Muscle of leg (tissue), 11 donors: ENCODE results near the gene MKNK1. TPM values are rescaled to one million over a fixed set of nuclear protein-coding genes. Genes with fewer than 3 reads are reported as not detected.

Experiments
- DNase-seq: peaks from one replicate; pipeline ENCODE4 v3.0.0; 2013
- H3K27ac ChIP-seq: one replicate; pipeline ENCODE4 v1.5.1; 2013; ENCODE audit warnings: mild to moderate bottlenecking, low read length, control low read depth
- H3K27me3 ChIP-seq: one replicate; pipeline ENCODE4 v1.6.1; 2013; ENCODE audit warnings: low read length; ENCODE audit not compliant: control insufficient read depth, insufficient read depth
- H3K36me3 ChIP-seq: one replicate; pipeline ENCODE4 v1.6.1; 2013; ENCODE audit warnings: low read length; ENCODE audit not compliant: control insufficient read depth, insufficient read depth
- H3K4me1 ChIP-seq: one replicate; pipeline ENCODE4 v1.6.1; 2013; ENCODE audit warnings: low read length; ENCODE audit not compliant: control insufficient read depth, insufficient read depth
- H3K4me3 ChIP-seq: one replicate; pipeline ENCODE4 v1.5.1; 2013; ENCODE audit warnings: low read length, control low read depth
- H3K9me3 ChIP-seq: replicated peaks from 2 replicates; pipeline ENCODE4 v1.6.1; 2013; ENCODE audit warnings: low read depth, low read length; ENCODE audit not compliant: control insufficient read depth
- WGBS: methylation state at CpG from one replicate; pipeline ENCODE4 v1.1.5; 2013; ENCODE audit warnings: missing lambda C conversion rate; ENCODE audit not compliant: insufficient coverage; 5-methylcytosine and 5-hydroxymethylcytosine counted together
- polyA plus RNA-seq, 8 donors: library from polyadenylated mRNA; unstranded; fragments of 120-200 nt; gene quantifications; one replicate each; pipeline versions ENCODE4 v1.2.1 to v1.2.3, GENCODE V29; 2013; ENCODE audit warnings: inconsistent platforms in 1 of 8, low replicate concordance in 1 of 8; ENCODE audit not compliant: insufficient read length in 8 of 8, insufficient read depth in 1 of 8
- total RNA-seq: library from RNA; stranded (reverse); fragments of 120-200 nt; gene quantifications from one replicate; pipeline ENCODE4 v1.2.4, GENCODE V29; 2013

Gene MKNK1
- total and polyA plus RNA-seq, 9 donors: 19.3 to 32.5 (median 28.4) TPM

GRCh38 chr1:46582972-46583371, 21.1 kb downstream of the MKNK1 start:
- Histone ChIP-seq H3K27me3 (no peaks in the 10 kb centered on the region), H3K27ac (no peak overlapping the region), H3K4me1 (no peaks in the 10 kb centered on the region), H3K4me3 (no peak overlapping the region), H3K36me3 (peaks cover 70% of the 10 kb centered on the region), H3K9me3 (no peaks in the 10 kb centered on the region)
- no CpG with 5 or more reads among the region's 7 CpGs for WGBS
- peak; percentile 39 for DNase-seq

DNA sequence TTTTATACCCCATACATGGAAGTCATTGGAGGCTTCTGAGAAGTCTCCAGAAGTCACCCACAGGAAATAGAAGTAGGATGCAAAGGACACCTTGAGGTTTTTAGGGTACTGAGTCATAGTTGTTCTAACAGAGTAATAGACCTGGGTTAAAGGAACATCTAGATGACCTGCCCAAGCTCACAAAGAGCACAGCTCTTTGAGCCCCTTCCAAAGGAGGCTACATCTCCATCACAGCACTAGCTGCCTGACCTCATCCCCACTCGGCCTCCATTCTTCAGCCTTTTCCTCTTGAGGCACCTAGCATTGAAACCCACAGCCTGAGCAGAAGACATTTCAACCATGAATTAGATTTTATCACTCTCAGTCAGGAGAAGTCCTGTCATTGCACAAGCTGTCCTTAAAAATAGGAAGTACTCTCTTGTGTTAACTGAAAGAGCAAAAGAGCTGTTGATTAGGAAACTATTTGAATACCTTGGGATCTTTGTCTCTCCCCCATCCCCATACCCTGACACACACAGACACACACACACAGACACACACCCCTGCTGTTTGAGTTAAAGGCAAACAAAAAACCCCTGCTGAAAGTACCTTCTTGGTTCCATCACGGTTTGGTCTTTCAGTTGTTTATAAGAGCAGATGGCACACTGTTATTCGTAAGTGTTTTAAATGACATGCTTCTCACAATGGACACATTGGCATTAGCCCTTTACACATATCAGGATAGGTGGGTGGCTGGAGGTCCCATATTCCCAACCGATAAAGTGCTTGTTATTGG, 22.2 kb downstream of the MKNK1 start:
- H3K4me3 ChIP-seq: no peak overlapping the region
- H3K9me3 ChIP-seq: no peaks in the 10 kb centered on the region
- H3K27me3 ChIP-seq: no peaks in the 10 kb centered on the region
- 83% methylated on average over 1 of the region's 4 CpGs for WGBS
- no peak overlapping the region for H3K27ac ChIP-seq
- peaks cover 73% of the 10 kb centered on the region for H3K36me3 ChIP-seq
- no peak for DNase-seq
- no peaks in the 10 kb centered on the region for H3K4me1 ChIP-seq

DNA sequence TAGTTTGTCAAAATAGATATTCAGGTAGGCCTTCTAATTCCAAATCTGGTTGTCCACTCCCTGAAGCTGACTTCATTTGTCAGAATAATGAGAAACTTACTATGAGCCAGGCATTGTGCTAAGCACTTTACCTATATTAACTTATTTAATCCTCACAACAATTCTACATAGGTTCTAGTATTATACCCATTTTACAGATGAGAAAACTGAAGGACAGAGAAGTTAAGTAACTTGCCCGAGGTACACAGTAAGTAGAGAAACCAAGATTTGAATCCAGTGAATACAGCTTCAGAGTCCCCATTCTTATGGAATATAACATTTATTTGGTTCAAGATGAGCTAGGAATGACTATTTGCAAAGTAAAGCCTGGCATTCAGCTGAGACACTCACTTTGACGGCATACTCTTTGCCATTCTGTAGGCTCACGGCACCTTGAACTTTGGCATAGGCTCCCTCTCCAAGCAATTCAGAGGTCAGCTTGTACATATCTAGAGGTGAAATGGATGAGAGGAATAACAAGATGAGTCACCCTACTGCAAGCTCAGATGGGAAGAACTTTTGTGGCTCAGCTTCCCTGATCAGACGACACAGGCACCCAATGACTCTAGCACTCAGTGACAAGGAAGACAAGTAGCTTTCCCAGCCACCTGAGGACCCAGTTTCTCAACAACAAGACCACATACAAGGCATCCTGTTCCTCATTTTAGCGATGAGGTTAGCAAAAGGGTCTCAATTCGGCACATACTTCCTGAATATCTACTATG, 23.7 kb downstream of the MKNK1 start:
- Histone ChIP-seq H3K9me3 (no peaks in the 10 kb centered on the region), H3K27me3 (no peaks in the 10 kb centered on the region), H3K4me3 (no peak overlapping the region), H3K27ac (no peak overlapping the region), H3K4me1 (no peaks in the 10 kb centered on the region), H3K36me3 (peaks cover 70% of the 10 kb centered on the region)
- WGBS: 100% methylated on average over 1 of the region's 6 CpGs
- peak; percentile 39 for DNase-seq

GRCh38 chr1:46577671-46578070, 26.4 kb downstream of the MKNK1 start:
- no peaks in the 10 kb centered on the region for H3K9me3 ChIP-seq
- no peak for DNase-seq
- peaks cover 61% of the 10 kb centered on the region for H3K36me3 ChIP-seq
- 83% methylated on average over 2 of the region's 4 CpGs for WGBS
- H3K27ac ChIP-seq: no peak overlapping the region
- H3K4me3 ChIP-seq: no peak overlapping the region
- no peaks in the 10 kb centered on the region for H3K4me1 ChIP-seq
- H3K27me3 ChIP-seq: no peaks in the 10 kb centered on the region

DNA sequence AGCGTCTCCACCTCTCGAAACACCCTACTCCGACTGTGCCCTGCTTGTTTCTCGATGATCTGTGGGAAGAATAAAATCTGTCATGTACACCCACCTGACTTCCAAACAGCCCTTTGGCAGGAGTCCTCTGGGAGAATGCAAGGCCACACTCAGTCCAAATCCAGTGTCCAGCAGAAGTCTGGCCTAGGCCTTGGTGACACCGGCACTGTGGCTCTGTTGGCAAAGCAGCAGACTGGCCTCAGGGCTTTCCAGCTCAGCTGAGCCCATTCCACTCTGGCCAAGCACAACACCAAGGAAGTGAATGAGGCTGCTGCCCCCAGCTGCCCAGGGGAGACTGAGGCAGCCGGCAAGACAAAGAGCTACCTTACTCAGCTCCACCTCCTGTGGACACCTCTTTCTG, 27.5 kb downstream of the MKNK1 start:
- 75% methylated on average over 2 of the region's 6 CpGs for WGBS

DNA sequence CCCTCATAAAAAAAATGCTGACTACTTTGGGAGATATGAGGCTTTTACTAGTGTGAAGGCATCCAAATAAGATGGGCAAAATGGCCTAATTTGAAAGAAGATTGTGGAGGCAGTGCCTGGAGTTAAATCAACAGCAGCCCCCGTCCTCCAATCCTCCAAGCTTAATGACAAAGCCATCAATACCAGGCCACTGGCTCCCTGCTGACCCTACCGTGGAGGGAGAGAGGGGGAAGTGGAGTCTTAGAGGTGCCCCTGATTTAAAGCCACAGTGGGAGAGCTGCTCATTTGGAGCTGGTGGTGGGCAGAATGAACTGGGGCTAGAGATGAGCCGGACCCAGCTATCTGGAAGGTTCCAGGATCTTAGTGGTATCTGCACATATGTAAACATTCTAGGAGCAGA, 28.3 kb downstream of the MKNK1 start:
- DNase-seq: no peak
- peaks cover 51% of the 10 kb centered on the region for H3K36me3 ChIP-seq
- H3K4me3 ChIP-seq: no peak overlapping the region
- no CpG with 5 or more reads among the region's 3 CpGs for WGBS
- H3K27me3 ChIP-seq: no peaks in the 10 kb centered on the region
- no peaks in the 10 kb centered on the region for H3K4me1 ChIP-seq
- no peak overlapping the region for H3K27ac ChIP-seq
- no peaks in the 10 kb centered on the region for H3K9me3 ChIP-seq

More for the DNA sequence above, 27.5 kb downstream of the MKNK1 start:
- no peak overlapping the region for H3K4me3 ChIP-seq
- H3K27ac ChIP-seq: no peak overlapping the region
- peaks cover 58% of the 10 kb centered on the region for H3K36me3 ChIP-seq
- H3K27me3 ChIP-seq: no peaks in the 10 kb centered on the region
- no peak for DNase-seq
- no peaks in the 10 kb centered on the region for H3K9me3 ChIP-seq
- no peaks in the 10 kb centered on the region for H3K4me1 ChIP-seq

DNA sequence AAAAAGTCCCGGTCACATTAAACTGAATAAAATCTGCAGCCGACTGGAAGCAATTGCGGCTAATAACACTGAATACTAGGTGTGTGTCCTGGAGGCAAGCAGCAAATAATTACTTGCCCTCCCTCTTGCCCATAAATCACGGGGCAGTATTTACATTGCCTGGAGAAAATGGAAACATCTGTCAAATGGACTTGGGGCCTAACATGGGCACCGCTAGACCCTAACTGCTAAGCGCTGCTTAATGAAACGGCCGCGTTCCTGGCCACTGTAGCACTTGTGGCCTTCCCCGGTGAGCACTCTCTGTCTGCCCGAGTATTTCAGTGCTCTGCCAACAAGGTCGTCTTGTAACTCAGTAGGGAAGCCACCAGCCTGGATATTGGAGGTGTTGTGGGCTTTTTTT, 28.8 kb downstream of the MKNK1 start:
- Histone ChIP-seq H3K27ac (no peak overlapping the region), H3K36me3 (peaks cover 50% of the 10 kb centered on the region), H3K9me3 (no peaks in the 10 kb centered on the region), H3K4me3 (no peak overlapping the region), H3K4me1 (no peaks in the 10 kb centered on the region), H3K27me3 (no peaks in the 10 kb centered on the region)
- no peak for DNase-seq
- WGBS: 49% methylated on average over 8 of the region's 12 CpGs

- peaks cover 45% of the 10 kb centered on the region for H3K36me3 ChIP-seq
- H3K27ac ChIP-seq: no peak overlapping the region
- H3K4me1 ChIP-seq: peaks cover 2% of the 10 kb centered on the region
- DNase-seq: no peak
- no peak overlapping the region for H3K4me3 ChIP-seq
- 80% methylated on average over 5 of the region's 6 CpGs for WGBS
- H3K27me3 ChIP-seq: no peaks in the 10 kb centered on the region
- no peaks in the 10 kb centered on the region for H3K9me3 ChIP-seq
Observed at GRCh38 chr1:46571691-46572225, 32.3 kb downstream of the MKNK1 start.

DNA sequence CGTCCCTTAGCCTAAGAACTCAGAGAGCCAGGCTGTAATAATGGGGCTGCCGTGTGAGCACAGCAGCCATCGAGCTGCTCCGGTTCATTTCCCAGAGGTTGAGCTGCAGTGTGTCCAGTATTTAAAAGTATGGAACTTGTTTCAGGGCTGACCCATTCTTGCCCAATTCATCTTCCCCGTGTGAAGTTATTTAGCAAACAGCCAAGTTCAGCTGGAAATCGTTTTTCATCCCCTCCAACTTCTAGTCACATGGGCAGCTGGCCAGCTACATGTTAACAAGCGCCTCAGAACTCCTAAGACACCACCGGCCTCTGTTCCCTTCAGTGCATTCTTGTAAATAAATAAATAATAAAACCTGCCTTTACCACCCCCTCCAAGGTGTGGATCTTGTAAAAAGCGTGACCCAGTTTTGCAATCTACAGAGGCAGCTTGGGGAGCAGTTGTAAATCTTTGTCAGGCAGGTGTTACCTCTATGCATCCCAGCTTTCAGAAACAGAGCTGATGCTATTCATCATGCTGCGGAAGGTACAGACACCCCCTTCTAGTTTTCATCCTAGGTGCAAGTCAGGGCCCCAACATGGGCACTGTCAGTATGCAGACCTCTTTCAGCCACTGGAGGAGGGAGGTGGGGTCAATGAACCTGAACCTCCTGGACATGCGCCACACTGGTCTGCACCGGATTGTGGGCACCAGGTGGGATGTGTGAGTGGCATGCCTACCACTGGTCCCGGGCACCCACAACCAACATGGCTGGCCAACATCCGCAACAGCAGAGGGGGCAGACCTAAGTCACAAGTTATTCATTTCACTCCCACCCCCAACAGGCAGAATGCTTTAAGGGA, 34.0 kb downstream of the MKNK1 start:
- peak; percentile 21 for DNase-seq
- WGBS: 63% methylated on average over 5 of the region's 14 CpGs
- H3K36me3 ChIP-seq: peaks cover 46% of the 10 kb centered on the region

More for the DNA sequence above, 34.0 kb downstream of the MKNK1 start:
- Histone ChIP-seq H3K27ac (no peak overlapping the region), H3K9me3 (no peaks in the 10 kb centered on the region), H3K27me3 (no peaks in the 10 kb centered on the region), H3K4me3 (no peak overlapping the region), H3K4me1 (peaks cover 2% of the 10 kb centered on the region)
